ENCODE data around the gene FGFBP1. TPM values are rescaled to one million over a fixed set of nuclear protein-coding genes. Genes with fewer than 3 reads are reported as not detected.

The FGFBP1 gene
- polyA plus RNA-seq, 1 experiment: not detected

DNA sequence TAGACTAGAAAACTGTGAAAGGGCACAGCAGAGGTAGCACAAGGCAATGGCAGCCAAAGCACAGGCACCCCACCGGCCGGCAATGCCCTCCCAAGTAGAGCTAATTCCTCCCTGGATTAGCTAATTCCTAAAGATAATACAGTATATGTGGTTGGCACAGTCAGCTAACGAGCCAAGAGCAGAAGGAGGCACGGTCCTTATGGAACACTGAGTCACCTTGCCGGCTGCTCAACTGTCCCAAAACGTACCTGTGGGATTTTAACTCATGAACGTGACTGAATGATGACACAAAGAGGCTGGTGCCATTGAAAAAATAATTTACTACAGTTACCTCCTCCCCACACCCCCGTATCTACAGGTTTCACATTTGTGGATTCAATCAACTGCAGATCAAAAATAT, 9.1 kb upstream of the FGFBP1 start:
- CTCF ChIA-PET: interaction anchor here (2.7 kb wide), 1 partner anchor 65 kb away, joined by 11 read pairs; no protein-coding TSS in a partner anchor
- no peak overlapping the region for H3K27ac ChIP-seq (ENCODE audit: low read depth, low read length)
- POLR2A ChIA-PET: no interaction called here
- H3K4me3 ChIP-seq (ENCODE audit: low read depth, low read length): no peak overlapping the region
- TF ChIP-seq, protein P1, sequence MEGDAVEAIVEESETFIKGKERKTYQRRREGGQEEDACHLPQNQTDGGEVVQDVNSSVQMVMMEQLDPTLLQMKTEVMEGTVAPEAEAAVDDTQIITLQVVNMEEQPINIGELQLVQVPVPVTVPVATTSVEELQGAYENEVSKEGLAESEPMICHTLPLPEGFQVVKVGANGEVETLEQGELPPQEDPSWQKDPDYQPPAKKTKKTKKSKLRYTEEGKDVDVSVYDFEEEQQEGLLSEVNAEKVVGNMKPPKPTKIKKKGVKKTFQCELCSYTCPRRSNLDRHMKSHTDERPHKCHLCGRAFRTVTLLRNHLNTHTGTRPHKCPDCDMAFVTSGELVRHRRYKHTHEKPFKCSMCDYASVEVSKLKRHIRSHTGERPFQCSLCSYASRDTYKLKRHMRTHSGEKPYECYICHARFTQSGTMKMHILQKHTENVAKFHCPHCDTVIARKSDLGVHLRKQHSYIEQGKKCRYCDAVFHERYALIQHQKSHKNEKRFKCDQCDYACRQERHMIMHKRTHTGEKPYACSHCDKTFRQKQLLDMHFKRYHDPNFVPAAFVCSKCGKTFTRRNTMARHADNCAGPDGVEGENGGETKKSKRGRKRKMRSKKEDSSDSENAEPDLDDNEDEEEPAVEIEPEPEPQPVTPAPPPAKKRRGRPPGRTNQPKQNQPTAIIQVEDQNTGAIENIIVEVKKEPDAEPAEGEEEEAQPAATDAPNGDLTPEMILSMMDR (IDR thresholded peaks at IDR 0.05; ENCODE audit: low read depth, low read length): no peak
- H3K9me3 ChIP-seq (ENCODE audit: control insufficient read depth, insufficient read depth, low read length): no peaks in the 10 kb centered on the region
- DNase-seq (ENCODE audit: low read depth, low spot score): no peak
- peaks cover 3% of the 10 kb centered on the region for H3K27me3 ChIP-seq (ENCODE audit: control insufficient read depth, insufficient read depth, low read length)

DNA sequence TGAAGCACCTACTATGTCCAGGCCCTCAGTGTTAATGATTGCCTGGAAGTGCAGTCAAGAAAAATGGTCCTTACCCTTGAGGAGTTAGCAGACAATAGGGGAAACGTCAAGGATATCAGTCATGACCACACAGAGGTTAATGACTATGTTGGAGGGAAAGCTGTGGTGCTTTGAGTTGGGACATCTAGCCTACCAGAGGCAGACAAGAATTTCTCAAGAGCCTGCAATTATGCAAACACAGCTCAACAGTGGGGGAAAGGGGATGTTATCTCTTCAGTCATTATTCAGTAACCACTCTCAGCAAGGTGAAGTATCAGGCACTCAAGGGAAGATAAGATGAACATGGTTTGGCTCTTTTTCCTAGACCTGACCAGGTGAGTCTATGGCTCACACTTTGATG, 7.0 kb upstream of the FGFBP1 start:
- DNase-seq (ENCODE audit: low read depth, low spot score): no peak
- ChIA-PET POLR2A (no interaction called here), CTCF (interaction anchor here (2.7 kb wide), 1 partner anchor 63 kb away, joined by 11 read pairs; no protein-coding TSS in a partner anchor)
- no peak overlapping the region for H3K4me3 ChIP-seq (ENCODE audit: low read depth, low read length)
- H3K27me3 ChIP-seq (ENCODE audit: control insufficient read depth, insufficient read depth, low read length): peaks cover 11% of the 10 kb centered on the region
- TF ChIP-seq, protein P1 (IDR thresholded peaks at IDR 0.05; ENCODE audit: low read depth, low read length): no peak
- no peak overlapping the region for H3K27ac ChIP-seq (ENCODE audit: low read depth, low read length)
- H3K9me3 ChIP-seq (ENCODE audit: control insufficient read depth, insufficient read depth, low read length): no peaks in the 10 kb centered on the region

DNA sequence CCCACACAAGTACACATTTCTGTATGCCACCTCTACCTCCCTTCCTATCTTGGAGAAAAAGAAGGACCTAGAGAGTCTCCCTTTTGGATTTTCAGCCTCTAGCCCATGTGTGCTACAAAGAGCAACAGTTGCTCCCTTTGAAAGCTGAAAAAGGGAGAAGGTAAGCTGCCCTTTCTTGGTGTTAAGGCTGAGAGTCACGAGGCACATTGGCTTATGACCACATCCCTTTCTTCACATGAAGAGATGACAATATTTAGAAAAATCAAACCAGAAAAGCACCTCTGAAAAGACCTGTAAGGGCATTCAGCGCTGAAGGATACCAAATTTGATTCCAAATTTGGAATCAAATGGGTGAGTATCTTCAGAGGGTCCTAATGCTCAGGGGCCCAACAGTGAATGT, 6.4 kb upstream of the FGFBP1 start:
- TF ChIP-seq, protein P1 (IDR thresholded peaks at IDR 0.05; ENCODE audit: low read depth, low read length): no peak
- peaks cover 11% of the 10 kb centered on the region for H3K27me3 ChIP-seq (ENCODE audit: control insufficient read depth, insufficient read depth, low read length)
- no peak for DNase-seq (ENCODE audit: low read depth, low spot score)
- H3K9me3 ChIP-seq (ENCODE audit: control insufficient read depth, insufficient read depth, low read length): no peaks in the 10 kb centered on the region
- H3K27ac ChIP-seq (ENCODE audit: low read depth, low read length): no peak overlapping the region
- ChIA-PET CTCF (interaction anchor here (0.6 to 1.5 kb wide), 3 partner anchors 35 to 62 kb away, joined by 3 to 9 read pairs (median 4); no protein-coding TSS in a partner anchor), POLR2A (no interaction called here)
- H3K4me3 ChIP-seq (ENCODE audit: low read depth, low read length): no peak overlapping the region

DNA sequence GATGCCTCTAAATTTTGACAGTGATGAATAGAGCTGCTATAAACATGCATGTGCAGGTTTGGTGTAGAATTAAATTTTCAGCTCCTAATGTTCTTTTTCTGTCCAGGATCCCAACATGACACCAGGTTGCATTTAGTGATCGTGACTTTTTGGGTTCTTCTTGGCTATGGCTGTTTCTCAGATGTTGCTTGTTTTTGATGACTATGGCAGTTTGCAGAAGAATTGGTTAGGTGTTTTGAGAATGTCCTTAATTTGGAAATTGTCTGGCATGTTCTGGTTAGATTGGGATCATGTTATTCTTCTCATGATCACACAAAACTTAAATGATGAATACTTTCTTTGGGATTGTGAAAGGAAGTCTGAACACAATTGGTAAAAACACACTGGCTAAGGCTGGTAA, 3.7 kb upstream of the FGFBP1 start:
- no peak overlapping the region for H3K27ac ChIP-seq (ENCODE audit: low read depth, low read length)
- CTCF ChIA-PET: interaction anchor here (1.0 kb wide), 1 partner anchor 59 kb away, joined by 4 read pairs; no protein-coding TSS in a partner anchor
- TF ChIP-seq, protein P1 (IDR thresholded peaks at IDR 0.05; ENCODE audit: low read depth, low read length): no peak
- no peak overlapping the region for H3K4me3 ChIP-seq (ENCODE audit: low read depth, low read length)
- POLR2A ChIA-PET: no interaction called here
- no peak for DNase-seq (ENCODE audit: low read depth, low spot score)
- H3K9me3 ChIP-seq (ENCODE audit: control insufficient read depth, insufficient read depth, low read length): no peaks in the 10 kb centered on the region
- peaks cover 18% of the 10 kb centered on the region for H3K27me3 ChIP-seq (ENCODE audit: control insufficient read depth, insufficient read depth, low read length)

DNA sequence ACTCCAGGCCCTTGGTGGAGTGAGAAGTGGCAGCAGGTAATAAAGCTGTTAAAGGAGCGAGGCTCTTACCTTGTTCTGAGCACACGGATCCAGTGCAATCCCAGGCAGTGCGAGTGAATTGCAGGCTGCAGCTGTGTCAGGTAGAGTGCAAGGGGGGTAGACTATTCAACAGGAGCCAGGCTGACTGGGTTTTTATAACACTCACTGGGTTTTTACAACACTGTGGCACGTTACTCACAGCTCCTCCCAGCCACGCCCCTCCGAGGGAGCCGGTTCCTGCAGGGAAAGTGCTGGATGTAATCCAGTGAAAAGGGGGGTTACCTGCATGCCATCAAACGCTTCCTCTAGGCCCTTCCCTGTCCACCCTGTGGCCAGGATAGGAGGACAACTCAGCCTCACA, 358 bp downstream of the FGFBP1 start:
- ChIA-PET POLR2A (no interaction called here), CTCF (interaction anchor here (3.6 kb wide), 1 partner anchor 55 kb away, joined by 14 read pairs; no protein-coding TSS in a partner anchor)
- H3K27ac ChIP-seq (ENCODE audit: low read depth, low read length): no peak overlapping the region
- no peaks in the 10 kb centered on the region for H3K9me3 ChIP-seq (ENCODE audit: control insufficient read depth, insufficient read depth, low read length)
- DNase-seq (ENCODE audit: low read depth, low spot score): no peak
- TF ChIP-seq, protein P1 (IDR thresholded peaks at IDR 0.05; ENCODE audit: low read depth, low read length): no peak
- no peak overlapping the region for H3K4me3 ChIP-seq (ENCODE audit: low read depth, low read length)
- peaks cover 41% of the 10 kb centered on the region for H3K27me3 ChIP-seq (ENCODE audit: control insufficient read depth, insufficient read depth, low read length)

Data from AG04450 (cell line).